HepG2 (cell line): ENCODE data around the gene SLCO2B1. TPM values are rescaled to one million over a fixed set of nuclear protein-coding genes. Genes with fewer than 3 reads are reported as not detected.
A peak's percentile ranks its signal among the peaks of the same experiment; 100 is the strongest.

ENCODE experiments used
- ERF ChIP-seq: IDR thresholded peaks from 2 replicates; pipeline ENCODE4 v1.6.1; 2018; ENCODE audit warnings: missing biosample characterization, missing genetic modification reagents
- FLYWCH1 ChIP-seq: sonication (generic); formaldehyde crosslinking; IDR thresholded peaks from 2 replicates; pipeline ENCODE4 v1.8.1; 2023; ENCODE audit warnings: mild to moderate bottlenecking, missing genetic modification reagents
- MBD4 ChIP-seq: IDR thresholded peaks from 2 replicates; pipeline ENCODE4 v1.6.1; 2012; ENCODE audit warnings: low read length, inconsistent platforms, borderline replicate concordance
- NFYB ChIP-seq: sonication (generic); formaldehyde crosslinking; IDR thresholded peaks from 2 replicates; pipeline ENCODE4 v1.4.0; 2020; ENCODE audit warnings: missing genetic modification reagents
- NR2F2 ChIP-seq: IDR thresholded peaks from 2 replicates; pipeline ENCODE4 v1.6.1; 2012; ENCODE audit warnings: low read depth, inconsistent platforms, borderline replicate concordance
- SNAI1 ChIP-seq: sonication (generic); formaldehyde crosslinking; IDR thresholded peaks from 2 replicates; pipeline ENCODE4 v1.5.0; 2020; ENCODE audit warnings: mild to moderate bottlenecking, missing genetic modification reagents, borderline replicate concordance
- ZBTB7B ChIP-seq: sonication (generic); formaldehyde crosslinking; IDR thresholded peaks from 2 replicates; pipeline ENCODE4 v1.4.0; 2020; ENCODE audit warnings: missing genetic modification reagents
- ZNF253 ChIP-seq: sonication (generic); formaldehyde crosslinking; IDR thresholded peaks from 2 replicates; pipeline ENCODE4 v1.8.0; 2022; ENCODE audit warnings: mild to moderate bottlenecking, missing genetic modification reagents, borderline replicate concordance
- ZNF431 ChIP-seq: sonication (generic); formaldehyde crosslinking; IDR thresholded peaks from 2 replicates; pipeline ENCODE4 v1.9.0; 2022; ENCODE audit warnings: missing genetic modification reagents, low read depth, mild to moderate bottlenecking, borderline replicate concordance
- ZNF446 ChIP-seq: sonication (generic); formaldehyde crosslinking; IDR thresholded peaks from 2 replicates; pipeline ENCODE4 v1.5.0; 2020; ENCODE audit warnings: mild to moderate bottlenecking, missing genetic modification reagents
- ZNF616 ChIP-seq: sonication (generic); formaldehyde crosslinking; IDR thresholded peaks from 2 replicates; pipeline ENCODE4 v1.5.0; 2020; ENCODE audit warnings: low read depth, mild to moderate bottlenecking, missing genetic modification reagents
- ZNF709 ChIP-seq: sonication (generic); formaldehyde crosslinking; IDR thresholded peaks from 2 replicates; pipeline ENCODE4 v1.5.0; 2020; ENCODE audit warnings: mild to moderate bottlenecking, missing genetic modification reagents
- ZNF816 ChIP-seq: sonication (generic); formaldehyde crosslinking; IDR thresholded peaks from 2 replicates; pipeline ENCODE4 v1.8.0; 2022; ENCODE audit warnings: missing genetic modification reagents, mild to moderate bottlenecking, borderline replicate concordance
- polyA plus RNA-seq, 8 experiments: library from polyadenylated mRNA; depleted of rRNA in 3 of 8; stranded (reverse) in 7 of 8; unstranded in 1 of 8; fragments of >200 nt; fragmentation: Illumina TruSeq in 4 of 8; extraction: Trizol in 4 of 8; gene quantifications; 2 replicates each; pipeline versions ENCODE4 v1.2.1 to v1.2.3, GENCODE V29; 2011 to 2016; ENCODE audit warnings: low read depth in 4 of 8, missing spikeins in 1 of 8, mixed read lengths in 1 of 8; ENCODE audit not compliant: insufficient read depth in 1 of 8
- total RNA-seq, 5 experiments: library from RNA; depleted of rRNA; stranded (reverse); fragments of >200 nt; fragmentation: Illumina TruSeq; extraction: Trizol; gene quantifications; 2 replicates each; pipeline ENCODE4 v1.2.3, GENCODE V29; 2016; ENCODE audit warnings: low read depth in 1 of 5
- TF ChIP-seq, protein P1 (sequence below): sonication (generic); formaldehyde crosslinking; IDR thresholded peaks from one replicate; pipeline ENCODE4 v1.5.1; 2020; ENCODE audit warnings: mild to moderate bottlenecking, missing genetic modification reagents; ENCODE audit errors: not compliant biosample characterization
- TF ChIP-seq, protein P2 (sequence below): sonication (generic); formaldehyde crosslinking; IDR thresholded peaks from 2 replicates; pipeline ENCODE4 v1.5.0; 2020; ENCODE audit warnings: missing genetic modification reagents, mild to moderate bottlenecking, borderline replicate concordance
- TF ChIP-seq, protein P3 (sequence below): sonication (generic); formaldehyde crosslinking; conservative IDR thresholded peaks from 2 replicates; pipeline ENCODE4 v1.4.0; 2020; ENCODE audit warnings: missing genetic modification reagents

The SLCO2B1 gene
- total and polyA plus RNA-seq, 2 of the 13 experiments (the other 11 are each of a cell fraction or from before 2014, with no cell fraction given) = 15.3 to 19.8 TPM

DNA sequence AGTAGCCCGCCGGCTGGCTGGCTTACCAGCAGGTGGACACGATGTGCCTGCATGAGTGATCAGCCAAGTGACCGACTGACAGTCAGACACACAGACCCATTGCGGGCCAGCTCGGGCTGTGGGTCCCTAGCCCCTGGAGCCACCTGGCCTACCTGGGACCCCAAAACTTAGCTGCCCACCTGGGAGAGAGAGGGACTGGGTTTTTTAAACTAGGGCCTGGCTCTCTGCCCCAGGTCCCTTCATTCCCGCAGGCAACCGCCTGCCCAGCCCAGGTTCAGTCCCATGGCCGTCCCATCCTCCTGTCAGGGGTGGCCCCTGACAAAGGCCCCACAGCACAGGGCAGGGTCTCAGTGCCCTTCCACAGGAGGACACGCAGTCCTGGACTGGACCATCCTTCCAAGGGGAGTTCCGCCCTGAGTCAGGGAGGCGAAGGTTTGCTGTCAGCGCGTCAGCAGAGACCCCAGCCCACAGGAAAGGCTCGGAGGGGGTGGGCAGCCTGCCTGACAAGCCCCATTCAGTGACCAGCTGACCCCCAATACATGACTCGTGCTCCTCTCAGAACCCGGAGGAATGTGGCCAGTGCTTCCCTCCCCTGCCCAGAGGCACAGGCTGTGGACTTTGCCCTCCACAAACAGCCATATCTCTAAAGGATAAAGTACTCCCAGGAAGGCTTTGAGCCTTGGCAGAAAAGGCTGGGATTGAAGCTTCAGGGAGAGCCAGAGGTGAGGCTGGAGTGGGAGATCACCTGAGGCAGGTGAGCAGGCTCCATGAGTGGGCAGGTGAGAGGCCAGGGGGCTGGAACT is 8.4 kb downstream of the SLCO2B1 start (continued):
- TF ChIP-seq, protein P1, sequence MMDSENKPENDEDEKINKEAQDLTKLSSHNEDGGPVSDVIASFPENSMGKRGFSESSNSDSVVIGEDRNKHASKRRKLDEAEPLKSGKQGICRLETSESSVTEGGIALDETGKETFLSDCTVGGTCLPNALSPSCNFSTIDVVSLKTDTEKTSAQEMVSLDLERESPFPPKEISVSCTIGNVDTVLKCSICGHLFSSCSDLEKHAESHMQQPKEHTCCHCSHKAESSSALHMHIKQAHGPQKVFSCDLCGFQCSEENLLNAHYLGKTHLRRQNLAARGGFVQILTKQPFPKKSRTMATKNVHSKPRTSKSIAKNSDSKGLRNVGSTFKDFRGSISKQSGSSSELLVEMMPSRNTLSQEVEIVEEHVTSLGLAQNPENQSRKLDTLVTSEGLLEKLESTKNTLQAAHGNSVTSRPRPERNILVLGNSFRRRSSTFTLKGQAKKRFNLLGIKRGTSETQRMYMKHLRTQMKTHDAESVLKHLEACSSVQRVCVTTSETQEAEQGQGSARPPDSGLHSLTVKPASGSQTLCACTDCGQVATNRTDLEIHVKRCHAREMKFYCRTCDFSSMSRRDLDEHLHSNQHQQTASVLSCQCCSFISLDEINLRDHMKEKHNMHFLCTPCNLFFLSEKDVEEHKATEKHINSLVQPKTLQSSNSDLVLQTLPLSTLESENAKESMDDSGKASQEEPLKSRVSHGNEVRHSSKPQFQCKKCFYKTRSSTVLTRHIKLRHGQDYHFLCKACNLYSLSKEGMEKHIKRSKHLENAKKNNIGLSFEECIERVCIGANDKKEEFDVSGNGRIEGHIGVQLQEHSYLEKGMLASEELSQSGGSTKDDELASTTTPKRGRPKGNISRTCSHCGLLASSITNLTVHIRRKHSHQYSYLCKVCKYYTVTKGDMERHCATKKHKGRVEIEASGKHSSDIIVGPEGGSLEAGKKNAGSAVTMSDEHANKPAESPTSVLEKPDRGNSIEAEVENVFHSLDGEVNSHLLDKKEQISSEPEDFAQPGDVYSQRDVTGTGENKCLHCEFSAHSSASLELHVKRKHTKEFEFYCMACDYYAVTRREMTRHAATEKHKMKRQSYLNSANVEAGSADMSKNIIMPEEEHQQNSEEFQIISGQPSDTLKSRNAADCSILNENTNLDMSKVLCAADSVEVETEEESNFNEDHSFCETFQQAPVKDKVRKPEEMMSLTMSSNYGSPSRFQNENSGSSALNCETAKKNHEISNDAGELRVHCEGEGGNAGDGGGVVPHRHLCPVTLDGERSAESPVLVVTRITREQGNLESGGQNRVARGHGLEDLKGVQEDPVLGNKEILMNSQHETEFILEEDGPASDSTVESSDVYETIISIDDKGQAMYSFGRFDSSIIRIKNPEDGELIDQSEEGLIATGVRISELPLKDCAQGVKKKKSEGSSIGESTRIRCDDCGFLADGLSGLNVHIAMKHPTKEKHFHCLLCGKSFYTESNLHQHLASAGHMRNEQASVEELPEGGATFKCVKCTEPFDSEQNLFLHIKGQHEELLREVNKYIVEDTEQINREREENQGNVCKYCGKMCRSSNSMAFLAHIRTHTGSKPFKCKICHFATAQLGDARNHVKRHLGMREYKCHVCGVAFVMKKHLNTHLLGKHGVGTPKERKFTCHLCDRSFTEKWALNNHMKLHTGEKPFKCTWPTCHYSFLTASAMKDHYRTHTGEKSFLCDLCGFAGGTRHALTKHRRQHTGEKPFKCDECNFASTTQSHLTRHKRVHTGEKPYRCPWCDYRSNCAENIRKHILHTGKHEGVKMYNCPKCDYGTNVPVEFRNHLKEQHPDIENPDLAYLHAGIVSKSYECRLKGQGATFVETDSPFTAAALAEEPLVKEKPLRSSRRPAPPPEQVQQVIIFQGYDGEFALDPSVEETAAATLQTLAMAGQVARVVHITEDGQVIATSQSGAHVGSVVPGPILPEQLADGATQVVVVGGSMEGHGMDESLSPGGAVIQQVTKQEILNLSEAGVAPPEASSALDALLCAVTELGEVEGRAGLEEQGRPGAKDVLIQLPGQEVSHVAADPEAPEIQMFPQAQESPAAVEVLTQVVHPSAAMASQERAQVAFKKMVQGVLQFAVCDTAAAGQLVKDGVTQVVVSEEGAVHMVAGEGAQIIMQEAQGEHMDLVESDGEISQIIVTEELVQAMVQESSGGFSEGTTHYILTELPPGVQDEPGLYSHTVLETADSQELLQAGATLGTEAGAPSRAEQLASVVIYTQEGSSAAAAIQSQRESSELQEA (CRISPR knock-in tag) = no peak
- TF ChIP-seq ZNF446 (CRISPR knock-in tag) (no peak), ZNF816 (CRISPR knock-in tag) (no peak), MBD4 (no peak), SNAI1 (CRISPR knock-in tag) (no peak), ZNF253 (CRISPR knock-in tag) (no peak), ZNF616 (CRISPR knock-in tag) (no peak), ZBTB7B (peak; percentile 88), FLYWCH1 (CRISPR knock-in tag) (no peak), NFYB (no peak), ERF (CRISPR knock-in tag) (peak; percentile 44), NR2F2 (0 out of 2 replicates have a peak, but pooled peaks have one; percentile 18), ZNF431 (CRISPR knock-in tag) (no peak), ZNF709 (CRISPR knock-in tag) (no peak)
- TF ChIP-seq, protein P2, sequence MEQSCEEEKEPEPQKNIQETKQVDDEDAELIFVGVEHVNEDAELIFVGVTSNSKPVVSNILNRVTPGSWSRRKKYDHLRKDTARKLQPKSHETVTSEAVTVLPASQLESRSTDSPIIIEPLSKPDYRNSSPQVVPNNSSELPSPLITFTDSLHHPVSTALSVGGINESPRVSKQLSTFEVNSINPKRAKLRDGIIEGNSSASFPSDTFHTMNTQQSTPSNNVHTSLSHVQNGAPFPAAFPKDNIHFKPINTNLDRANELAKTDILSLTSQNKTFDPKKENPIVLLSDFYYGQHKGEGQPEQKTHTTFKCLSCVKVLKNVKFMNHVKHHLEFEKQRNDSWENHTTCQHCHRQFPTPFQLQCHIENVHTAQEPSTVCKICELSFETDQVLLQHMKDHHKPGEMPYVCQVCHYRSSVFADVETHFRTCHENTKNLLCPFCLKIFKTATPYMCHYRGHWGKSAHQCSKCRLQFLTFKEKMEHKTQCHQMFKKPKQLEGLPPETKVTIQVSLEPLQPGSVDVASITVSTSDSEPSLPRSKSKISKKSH (CRISPR knock-in tag) = no peak; the same call in 1 of the 2 replicates
- TF ChIP-seq, protein P3, sequence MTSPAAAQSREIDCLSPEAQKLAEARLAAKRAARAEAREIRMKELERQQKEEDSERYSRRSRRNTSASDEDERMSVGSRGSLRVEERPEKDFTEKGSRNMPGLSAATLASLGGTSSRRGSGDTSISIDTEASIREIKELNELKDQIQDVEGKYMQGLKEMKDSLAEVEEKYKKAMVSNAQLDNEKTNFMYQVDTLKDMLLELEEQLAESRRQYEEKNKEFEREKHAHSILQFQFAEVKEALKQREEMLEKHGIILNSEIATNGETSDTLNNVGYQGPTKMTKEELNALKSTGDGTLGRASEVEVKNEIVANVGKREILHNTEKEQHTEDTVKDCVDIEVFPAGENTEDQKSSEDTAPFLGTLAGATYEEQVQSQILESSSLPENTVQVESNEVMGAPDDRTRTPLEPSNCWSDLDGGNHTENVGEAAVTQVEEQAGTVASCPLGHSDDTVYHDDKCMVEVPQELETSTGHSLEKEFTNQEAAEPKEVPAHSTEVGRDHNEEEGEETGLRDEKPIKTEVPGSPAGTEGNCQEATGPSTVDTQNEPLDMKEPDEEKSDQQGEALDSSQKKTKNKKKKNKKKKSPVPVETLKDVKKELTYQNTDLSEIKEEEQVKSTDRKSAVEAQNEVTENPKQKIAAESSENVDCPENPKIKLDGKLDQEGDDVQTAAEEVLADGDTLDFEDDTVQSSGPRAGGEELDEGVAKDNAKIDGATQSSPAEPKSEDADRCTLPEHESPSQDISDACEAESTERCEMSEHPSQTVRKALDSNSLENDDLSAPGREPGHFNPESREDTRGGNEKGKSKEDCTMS (CRISPR knock-in tag) = no peak
